ENCODE measurements around the gene RIPOR2.

RIPOR2 gene

DNA sequence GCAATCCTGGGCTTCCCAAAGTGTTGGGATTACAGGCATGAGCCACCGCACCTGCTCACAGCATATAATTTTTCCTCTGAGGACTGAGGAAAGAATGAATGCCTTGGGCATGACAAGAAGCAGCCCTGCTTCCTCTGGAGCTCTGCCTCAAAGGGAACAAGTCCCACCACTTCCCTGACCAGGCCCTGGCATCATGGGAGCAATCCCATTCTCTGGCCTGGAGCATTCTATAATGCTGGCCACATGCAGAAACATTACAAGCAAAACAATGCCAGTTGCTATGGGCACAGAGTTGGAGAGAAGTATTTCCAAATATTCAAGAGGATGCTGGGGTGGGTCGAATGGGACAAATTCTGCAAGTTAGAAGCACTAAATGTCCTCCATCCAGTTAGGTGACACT lies 95.6 kb downstream of the RIPOR2 start:
- H3K4me3 ChIP-seq (ENCODE audit: low read depth, low read length) = no peak overlapping the region
- no peak for DNase-seq (ENCODE audit: low read depth)
- TF ChIP-seq, protein P1, sequence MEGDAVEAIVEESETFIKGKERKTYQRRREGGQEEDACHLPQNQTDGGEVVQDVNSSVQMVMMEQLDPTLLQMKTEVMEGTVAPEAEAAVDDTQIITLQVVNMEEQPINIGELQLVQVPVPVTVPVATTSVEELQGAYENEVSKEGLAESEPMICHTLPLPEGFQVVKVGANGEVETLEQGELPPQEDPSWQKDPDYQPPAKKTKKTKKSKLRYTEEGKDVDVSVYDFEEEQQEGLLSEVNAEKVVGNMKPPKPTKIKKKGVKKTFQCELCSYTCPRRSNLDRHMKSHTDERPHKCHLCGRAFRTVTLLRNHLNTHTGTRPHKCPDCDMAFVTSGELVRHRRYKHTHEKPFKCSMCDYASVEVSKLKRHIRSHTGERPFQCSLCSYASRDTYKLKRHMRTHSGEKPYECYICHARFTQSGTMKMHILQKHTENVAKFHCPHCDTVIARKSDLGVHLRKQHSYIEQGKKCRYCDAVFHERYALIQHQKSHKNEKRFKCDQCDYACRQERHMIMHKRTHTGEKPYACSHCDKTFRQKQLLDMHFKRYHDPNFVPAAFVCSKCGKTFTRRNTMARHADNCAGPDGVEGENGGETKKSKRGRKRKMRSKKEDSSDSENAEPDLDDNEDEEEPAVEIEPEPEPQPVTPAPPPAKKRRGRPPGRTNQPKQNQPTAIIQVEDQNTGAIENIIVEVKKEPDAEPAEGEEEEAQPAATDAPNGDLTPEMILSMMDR (IDR thresholded peaks at IDR 0.05; ENCODE audit: insufficient read depth, low read depth, low read length, missing control alignments) = no peak

DNA sequence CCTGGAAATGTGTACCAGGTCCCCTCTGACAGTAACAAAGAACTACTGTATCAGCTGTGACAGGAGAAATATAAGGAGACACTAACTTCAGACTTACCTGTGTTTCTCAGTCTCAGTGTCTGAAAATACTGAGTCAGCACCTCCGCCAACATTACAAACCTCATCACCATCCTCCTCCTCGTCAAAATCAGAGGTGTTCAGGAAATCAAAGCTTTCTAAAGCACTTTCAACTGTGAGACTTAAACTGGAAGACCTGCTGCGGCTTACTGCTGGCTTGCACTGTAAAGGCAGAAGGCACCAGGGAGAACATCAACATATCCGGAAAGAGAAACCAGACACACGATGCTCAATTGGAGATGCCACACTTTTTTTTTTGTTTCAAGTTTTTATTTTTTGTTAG lies 96.8 kb downstream of the RIPOR2 start:
- DNase-seq (ENCODE audit: low read depth) = no peak
- TF ChIP-seq, protein P1 (IDR thresholded peaks at IDR 0.05; ENCODE audit: insufficient read depth, low read depth, low read length, missing control alignments) = no peak
- no peak overlapping the region for H3K4me3 ChIP-seq (ENCODE audit: low read depth, low read length)

DNA sequence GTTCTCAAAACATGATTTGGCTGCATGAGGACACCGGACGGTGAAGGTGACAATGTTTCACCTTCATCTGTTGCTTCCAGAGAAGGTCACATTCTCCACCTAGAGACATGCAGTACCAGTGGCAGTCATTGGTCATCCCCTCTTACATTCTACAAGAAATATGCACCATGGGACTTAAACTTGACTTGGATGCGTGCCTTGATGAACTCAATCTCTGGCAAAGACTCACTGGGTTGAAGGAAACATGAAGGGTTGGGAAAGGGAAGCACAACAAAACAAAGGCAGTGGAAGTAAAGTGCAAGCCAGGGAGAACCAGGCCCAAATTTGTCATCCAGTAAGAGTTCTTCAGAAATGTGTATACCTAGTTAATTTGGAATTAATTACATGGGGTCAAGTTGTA lies 97.7 kb downstream of the RIPOR2 start:
- no peak overlapping the region for H3K4me3 ChIP-seq (ENCODE audit: low read depth, low read length)
- DNase-seq (ENCODE audit: low read depth) = no peak
- TF ChIP-seq, protein P1 (IDR thresholded peaks at IDR 0.05; ENCODE audit: insufficient read depth, low read depth, low read length, missing control alignments) = no peak

DNA sequence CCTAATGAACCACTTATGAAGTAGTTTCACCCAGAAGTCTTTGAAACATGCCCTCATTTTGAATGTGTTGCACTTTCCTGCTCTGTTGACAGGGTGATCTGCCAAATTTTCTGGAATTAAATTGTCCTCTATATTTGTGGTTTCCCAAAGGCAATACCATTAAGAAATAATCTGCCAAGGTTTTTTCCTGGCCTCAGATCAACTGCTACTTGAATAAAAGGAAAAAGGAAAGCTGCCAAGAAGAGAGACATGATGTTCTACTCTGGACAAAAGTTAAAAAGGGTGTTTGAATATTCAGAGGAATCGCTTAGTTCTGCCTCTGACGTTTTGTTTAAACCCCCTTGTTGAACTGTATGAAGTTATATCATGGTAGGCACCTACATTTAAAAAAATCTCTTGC lies 99.7 kb downstream of the RIPOR2 start:
- TF ChIP-seq, protein P1 (IDR thresholded peaks at IDR 0.05; ENCODE audit: insufficient read depth, low read depth, low read length, missing control alignments) = no peak
- no peak overlapping the region for H3K4me3 ChIP-seq (ENCODE audit: low read depth, low read length)
- DNase-seq (ENCODE audit: low read depth) = no peak

DNA sequence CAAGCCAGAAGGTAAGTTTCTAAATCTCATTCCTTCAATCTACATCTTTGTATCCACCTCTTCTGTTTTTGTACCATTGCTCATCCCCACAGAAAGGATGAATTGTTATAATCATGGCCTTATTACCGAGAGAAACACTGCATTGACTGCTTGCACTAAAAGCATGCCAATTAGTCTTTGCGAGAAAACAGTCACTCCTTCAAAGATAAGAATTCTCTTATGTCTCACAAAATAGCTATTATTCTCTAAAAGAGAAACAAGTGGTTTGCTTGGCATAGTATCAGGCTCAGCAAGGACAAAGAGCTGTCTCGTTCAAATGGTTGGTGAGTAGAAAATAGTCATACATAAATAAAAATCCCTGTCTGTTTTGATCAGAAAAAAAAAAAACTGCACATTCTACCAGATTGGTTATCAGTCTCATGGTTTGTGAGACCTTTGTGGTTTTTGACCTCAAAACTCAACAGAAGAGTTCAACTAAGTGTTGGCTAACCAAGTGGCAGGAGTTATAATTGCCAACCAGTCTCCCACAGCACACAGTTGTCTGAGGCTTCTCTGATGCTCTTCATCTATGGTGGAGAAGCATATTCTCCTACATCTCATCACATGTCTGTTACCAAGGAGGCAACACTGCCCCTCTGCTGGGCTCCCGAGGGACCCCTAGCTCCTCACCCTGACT lies 101.9 kb downstream of the RIPOR2 start:
- no peak overlapping the region for H3K4me3 ChIP-seq (ENCODE audit: low read depth, low read length)
- TF ChIP-seq, protein P1 (IDR thresholded peaks at IDR 0.05; ENCODE audit: insufficient read depth, low read depth, low read length, missing control alignments) = no peak
- DNase-seq (ENCODE audit: low read depth) = no peak

DNA sequence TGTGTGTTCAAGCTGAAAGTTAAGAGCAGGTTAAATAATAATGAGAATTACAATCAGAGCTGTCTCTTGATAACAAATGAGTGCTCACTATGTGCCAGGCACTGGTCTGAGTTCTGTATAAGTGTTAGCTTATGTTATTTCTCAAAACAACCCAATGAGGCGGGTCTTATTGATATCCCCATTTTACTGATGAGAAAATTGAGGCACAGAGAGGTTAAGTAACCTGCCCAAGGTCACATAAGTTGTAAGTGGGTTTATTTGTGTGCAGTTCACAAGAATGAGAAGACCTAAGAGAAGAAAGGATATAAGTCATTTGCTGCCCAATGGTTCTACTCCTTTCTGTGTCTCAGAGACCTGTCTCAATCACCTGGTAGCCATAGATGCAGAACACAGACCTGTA lies 103.0 kb downstream of the RIPOR2 start:
- DNase-seq (ENCODE audit: low read depth) = no peak
- TF ChIP-seq, protein P1 (IDR thresholded peaks at IDR 0.05; ENCODE audit: insufficient read depth, low read depth, low read length, missing control alignments) = no peak
- no peak overlapping the region for H3K4me3 ChIP-seq (ENCODE audit: low read depth, low read length)
